Karpas-422 (cell line): ENCODE measurements around the gene LRRC37A2. TPM values are rescaled to one million over a fixed set of nuclear protein-coding genes. Genes with fewer than 3 reads are reported as not detected.
"Not testable (repeated sequence)": the region's sequence is repeated elsewhere in the genome, so short reads cannot be mapped to it uniquely, and the experiment has no call there.

Source experiments
- DNase-seq: peaks from one replicate; pipeline ENCODE4 v3.0.0-alpha.2; 2015
- H2AFZ ChIP-seq: fragments of 200-600 bp; sonication (generic); 2 replicates; pipeline ENCODE4 v1.6.1; 2014; ENCODE audit warnings: antibody characterized with exemption, low read length, mixed read lengths
- H3K27ac ChIP-seq: fragments of 200-600 bp; sonication (generic); 2 replicates; pipeline ENCODE4 v1.5.1; 2014; ENCODE audit warnings: mild to moderate bottlenecking, low read length, moderate library complexity
- H3K27me3 ChIP-seq: fragments of 200-600 bp; sonication (generic); 2 replicates; pipeline ENCODE4 v1.6.1; 2014; ENCODE audit warnings: low read length, mixed read lengths
- H3K36me3 ChIP-seq: fragments of 200-600 bp; sonication (generic); 2 replicates; pipeline ENCODE4 v1.6.1; 2014; ENCODE audit warnings: low read length, mixed read lengths; ENCODE audit not compliant: insufficient read depth
- H3K4me1 ChIP-seq: fragments of 200-600 bp; sonication (generic); 2 replicates; pipeline ENCODE4 v1.6.1; 2014; ENCODE audit warnings: mild to moderate bottlenecking, low read length, mixed read lengths
- H3K4me2 ChIP-seq: fragments of 200-600 bp; sonication (generic); 2 replicates; pipeline ENCODE4 v1.6.1; 2014; ENCODE audit warnings: low read length, low read depth, mild to moderate bottlenecking; ENCODE audit not compliant: poor library complexity, severe bottlenecking
- H3K4me3 ChIP-seq: fragments of 200-600 bp; sonication (generic); 2 replicates; pipeline ENCODE4 v1.5.1; 2014; ENCODE audit warnings: mild to moderate bottlenecking, antibody characterized with exemption, low read length, mixed read lengths
- H3K79me2 ChIP-seq: fragments of 200-600 bp; sonication (generic); 2 replicates; pipeline ENCODE4 v1.6.1; 2014; ENCODE audit warnings: mild to moderate bottlenecking, low read length, mixed read lengths
- H3K9ac ChIP-seq: fragments of 200-600 bp; sonication (generic); 2 replicates; pipeline ENCODE4 v1.6.0; 2014; ENCODE audit warnings: low read length
- H3K9me2 ChIP-seq: fragments of 200-600 bp; sonication (generic), shearing (Covaris generic); replicated peaks from 2 replicates; pipeline ENCODE4 v1.6.0; 2014; ENCODE audit warnings: mild to moderate bottlenecking, low read length, moderate library complexity; ENCODE audit not compliant: insufficient read depth
- H3K9me3 ChIP-seq: fragments of 300-700, 200-600 bp; sonication (generic); 2 replicates; pipeline ENCODE4 v1.6.1; 2014; ENCODE audit warnings: low read length, mixed read lengths
- H4K20me1 ChIP-seq: fragments of 200-600 bp; sonication (generic); 2 replicates; pipeline ENCODE4 v1.6.1; 2014; ENCODE audit warnings: mild to moderate bottlenecking, antibody characterized with exemption, low read length, low read depth; ENCODE audit not compliant: insufficient read depth
- total RNA-seq: library from RNA; depleted of rRNA; stranded (reverse); fragments of >200 nt; shearing (Covaris generic); gene quantifications from 2 replicates; pipeline ENCODE4 v1.2.3, GENCODE V29; 2014; ENCODE audit warnings: low replicate concordance

Gene LRRC37A2
- total RNA-seq, 1 experiment from 2014 or later, result 6.8 TPM

GRCh38 chr17:46580082-46580481 lies 67.8 kb downstream of the LRRC37A2 start:
- H3K9ac ChIP-seq, H3K9me2 ChIP-seq, H3K36me3 ChIP-seq, H3K79me2 ChIP-seq, H3K9me3 ChIP-seq, H3K4me2 ChIP-seq, H2AFZ ChIP-seq, H3K4me1 ChIP-seq, H3K27ac ChIP-seq, H3K27me3 ChIP-seq, H3K4me3 ChIP-seq, H4K20me1 ChIP-seq, DNase-seq: not testable (repeated sequence)

GRCh38 chr17:46585444-46585843 lies 73.2 kb downstream of the LRRC37A2 start:
- H3K4me3 ChIP-seq, H3K79me2 ChIP-seq, H2AFZ ChIP-seq, H3K4me2 ChIP-seq, H3K27me3 ChIP-seq, DNase-seq, H3K9me3 ChIP-seq, H3K9ac ChIP-seq, H3K36me3 ChIP-seq, H3K4me1 ChIP-seq, H3K27ac ChIP-seq, H4K20me1 ChIP-seq, H3K9me2 ChIP-seq: not testable (repeated sequence)

- not testable (repeated sequence) for H2AFZ ChIP-seq, H3K4me3 ChIP-seq, H3K4me2 ChIP-seq, H3K4me1 ChIP-seq, H3K9me2 ChIP-seq, H3K9ac ChIP-seq, H3K36me3 ChIP-seq, H3K27ac ChIP-seq, DNase-seq, H3K27me3 ChIP-seq, H3K9me3 ChIP-seq, H3K79me2 ChIP-seq, H4K20me1 ChIP-seq
Observed at GRCh38 chr17:46590157-46591146, 78.2 kb downstream of the LRRC37A2 start, which contains the start of gene NSF. Gene NSF, plus strand, starts transcription at chr17:46590669. Its CDS starts 107 bp downstream, at chr17:46590776.

- H3K36me3 ChIP-seq, DNase-seq, H3K27me3 ChIP-seq, H3K9me3 ChIP-seq, H3K79me2 ChIP-seq, H3K27ac ChIP-seq, H3K4me2 ChIP-seq, H3K9me2 ChIP-seq, H3K4me1 ChIP-seq, H4K20me1 ChIP-seq, H3K9ac ChIP-seq, H2AFZ ChIP-seq, H3K4me3 ChIP-seq: not testable (repeated sequence)
Observed at GRCh38 chr17:46591332-46591731, 79.1 kb downstream of the LRRC37A2 start.

DNA sequence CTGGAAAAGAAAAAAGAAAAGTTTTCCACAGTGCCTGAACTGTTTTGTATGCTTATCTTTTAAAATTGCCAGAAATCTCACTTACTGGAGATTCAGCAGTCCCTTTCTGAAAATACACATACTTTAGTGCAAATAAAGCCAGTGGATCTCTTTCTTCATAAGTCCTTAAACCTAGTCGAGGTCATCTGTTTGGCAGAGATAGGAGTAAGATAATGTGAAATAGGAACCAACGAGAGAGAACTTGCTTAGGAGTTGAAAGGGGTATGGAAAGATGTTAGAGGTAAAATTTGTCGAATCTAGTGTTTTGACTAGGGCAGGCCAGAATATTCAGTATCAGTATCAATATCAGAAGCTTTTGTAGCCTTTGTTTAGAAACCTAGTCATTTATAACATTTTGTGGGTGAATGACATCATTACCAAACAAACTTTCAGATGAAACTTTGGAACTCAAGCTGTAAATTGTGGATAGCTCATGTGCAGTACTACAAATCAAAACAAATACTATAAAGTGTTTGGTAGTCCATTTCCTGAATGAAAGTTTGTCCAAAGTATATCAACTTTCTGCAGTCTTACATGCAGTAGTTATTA lies 86.2 kb downstream of the LRRC37A2 start:
- H3K27ac ChIP-seq, H3K9me3 ChIP-seq, H3K79me2 ChIP-seq, H2AFZ ChIP-seq, H3K4me2 ChIP-seq, H3K9me2 ChIP-seq, H3K4me3 ChIP-seq, H3K4me1 ChIP-seq, DNase-seq, H4K20me1 ChIP-seq, H3K9ac ChIP-seq, H3K27me3 ChIP-seq, H3K36me3 ChIP-seq: not testable (repeated sequence)

DNA sequence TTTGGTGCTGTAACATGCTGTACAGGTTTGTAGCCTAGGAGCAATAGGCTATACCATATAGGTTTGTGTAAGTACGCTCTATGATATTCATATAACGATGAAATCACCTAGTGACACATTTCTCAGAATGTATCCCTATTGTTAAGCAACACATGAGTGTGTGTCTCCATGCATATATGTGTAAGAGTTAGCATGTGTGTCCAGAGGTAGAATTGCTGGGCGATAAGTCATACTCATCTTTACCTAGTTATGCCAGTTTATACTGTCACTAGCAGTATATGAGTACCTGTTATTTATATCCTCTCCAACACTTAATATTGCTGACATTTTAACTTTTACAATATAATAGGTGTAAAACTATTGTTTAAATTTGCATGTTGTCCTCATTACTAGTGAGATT lies 88.5 kb downstream of the LRRC37A2 start:
- H3K4me2 ChIP-seq, result not testable (repeated sequence)

DNA sequence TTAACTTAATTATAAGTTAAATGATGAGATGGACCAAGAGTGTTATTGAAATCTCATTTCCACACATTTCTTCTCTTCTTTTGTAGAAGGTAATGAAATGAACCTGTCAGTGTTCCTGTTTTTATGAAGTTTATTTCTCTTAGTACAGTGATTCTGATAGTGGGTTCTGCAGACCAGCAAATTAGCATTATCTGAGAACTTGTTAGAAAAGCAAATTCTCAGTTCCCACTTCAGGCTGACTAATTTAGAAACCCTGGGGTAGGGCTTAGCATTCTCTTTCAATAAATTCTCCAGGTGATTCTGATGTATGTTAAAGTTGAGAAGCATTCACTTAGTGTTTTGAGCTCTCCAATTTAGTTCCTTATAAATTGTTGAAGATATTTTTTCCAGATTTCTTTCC lies 90.9 kb downstream of the LRRC37A2 start:
- H3K4me2 ChIP-seq, H3K9me2 ChIP-seq, H3K79me2 ChIP-seq, H3K9me3 ChIP-seq, H3K27me3 ChIP-seq, H4K20me1 ChIP-seq, H3K9ac ChIP-seq, H3K4me1 ChIP-seq, H3K36me3 ChIP-seq, H3K27ac ChIP-seq, H3K4me3 ChIP-seq, H2AFZ ChIP-seq, DNase-seq: not testable (repeated sequence)

More for the DNA sequence above, 88.5 kb downstream of the LRRC37A2 start:
- not testable (repeated sequence) for H3K4me1 ChIP-seq, H3K9ac ChIP-seq, H3K4me3 ChIP-seq, H3K27ac ChIP-seq, H2AFZ ChIP-seq, H4K20me1 ChIP-seq, H3K36me3 ChIP-seq, DNase-seq, H3K9me2 ChIP-seq, H3K79me2 ChIP-seq, H3K9me3 ChIP-seq, H3K27me3 ChIP-seq
